Amygdala (tissue), 56 donors: Measurements from ENCODE around the gene ERICH4.
"Not testable (repeated sequence)": the region's sequence is repeated elsewhere in the genome, so short reads cannot be mapped to it uniquely, and the experiment has no call there.

Experiments
- DNase-seq, 56 donors: peaks; one replicate each; lab custom pipeline; 2025; lab: John Stamatoyannopoulos, UW

Gene ERICH4

DNA sequence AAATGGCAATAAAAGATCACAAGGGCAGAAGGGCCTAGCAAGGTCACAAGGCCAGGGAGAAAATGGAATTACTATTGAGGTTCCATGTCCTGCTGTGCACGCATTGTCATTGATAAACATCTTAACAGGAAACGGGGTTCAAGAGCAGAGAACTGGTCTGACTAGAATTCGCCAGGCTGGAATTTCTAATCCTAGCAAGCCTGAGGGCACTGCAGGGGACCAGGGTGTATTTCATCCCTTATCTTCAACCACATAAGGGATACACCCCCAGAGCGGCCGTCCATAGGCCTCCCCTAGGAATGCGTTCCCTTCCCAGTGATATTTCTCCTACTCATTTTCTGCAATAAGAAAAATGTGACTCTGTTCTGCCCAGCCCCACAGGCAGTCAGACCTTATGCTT is 19.5 kb downstream of the ERICH4 start:
- DNase-seq, result no peak

GRCh38 chr19:41463257-41464256 is 20.6 kb downstream of the ERICH4 start:
- peak in 2 of 56 donors; percentile 8 to 10 for DNase-seq

DNA sequence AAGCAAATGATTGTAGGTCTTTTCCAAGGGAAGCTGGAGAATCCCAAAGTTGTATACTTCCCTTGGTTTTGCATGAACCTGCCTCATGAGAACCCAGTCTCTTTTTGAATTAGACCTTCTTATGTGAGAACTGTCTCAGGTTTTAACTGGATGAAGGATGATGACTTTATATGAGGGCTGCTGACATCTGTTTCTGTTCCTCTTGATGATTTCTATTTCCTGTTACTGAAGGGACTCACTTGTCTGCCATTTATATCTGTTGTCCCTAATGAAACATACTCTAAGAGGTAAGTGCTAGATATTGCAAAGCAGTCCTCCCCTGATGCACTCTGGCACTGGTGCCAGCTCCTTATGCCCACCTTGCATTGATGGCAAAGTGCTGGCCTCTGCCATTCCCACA is 33.6 kb downstream of the ERICH4 start:
- DNase-seq, result no peak

DNA sequence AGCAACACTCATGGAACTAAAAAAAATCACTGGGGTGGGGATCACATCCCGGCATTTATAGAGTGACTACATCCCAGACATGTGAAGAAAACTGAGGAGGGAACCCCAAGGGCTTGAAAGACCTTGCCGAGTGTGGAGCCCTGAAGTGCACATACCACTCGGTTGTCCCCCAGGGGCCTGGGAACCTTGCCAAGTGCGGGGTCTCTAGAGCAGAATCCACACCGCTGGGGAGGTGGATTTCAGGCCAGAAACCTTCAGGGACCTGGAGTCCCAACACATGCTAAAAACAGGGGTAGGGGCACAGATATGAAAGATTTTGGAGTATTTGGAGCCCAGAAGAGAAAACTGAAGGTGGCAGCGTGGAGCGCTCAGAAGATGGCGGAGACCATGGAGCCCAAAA is 35.2 kb downstream of the ERICH4 start:
- DNase-seq, result no peak

- no peak for DNase-seq
These were observed 36.2 kb downstream of the ERICH4 start for GRCh38 chr19:41478875-41479756.

DNA sequence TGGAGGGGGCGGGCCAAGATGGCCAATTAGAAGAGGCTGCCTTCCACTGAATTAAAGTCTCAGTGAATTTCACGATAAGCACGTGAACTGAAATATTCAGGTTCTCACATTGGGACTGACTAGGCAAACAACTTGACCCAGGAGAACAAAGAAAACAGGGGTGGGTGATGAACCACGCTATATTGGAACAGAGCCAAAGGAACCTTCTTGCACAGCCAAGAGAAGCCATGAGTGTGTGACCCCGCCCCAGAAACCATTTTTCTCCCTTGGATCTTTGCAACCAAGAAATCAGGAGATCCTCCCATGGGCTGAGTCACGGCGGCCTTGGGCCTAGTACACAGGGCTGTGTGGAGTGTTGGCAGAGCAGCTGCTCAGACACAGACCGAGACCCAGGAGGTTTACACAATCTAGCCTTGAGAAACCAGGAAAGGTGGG is 36.8 kb downstream of the ERICH4 start:
- DNase-seq, result no peak

DNA sequence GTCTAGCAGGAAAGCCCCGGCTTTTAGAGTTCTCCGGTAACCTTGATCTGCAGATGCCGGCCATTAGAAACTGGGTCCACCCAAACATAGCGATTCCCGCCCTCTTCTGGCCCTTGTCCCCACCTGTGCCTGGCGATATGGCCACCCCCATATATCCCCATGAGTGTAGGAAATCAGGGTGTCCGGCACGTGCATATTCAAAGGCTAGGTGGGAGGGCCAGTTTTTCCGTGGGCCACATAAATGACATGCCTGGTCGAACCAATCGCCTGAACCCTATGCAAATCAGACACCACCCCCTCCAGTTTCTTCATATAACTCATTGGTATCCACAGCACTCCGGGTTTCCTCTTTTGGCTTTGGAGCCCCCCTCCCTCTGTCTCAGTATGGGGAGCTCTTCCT is 37.4 kb downstream of the ERICH4 start:
- no peak for DNase-seq

DNA sequence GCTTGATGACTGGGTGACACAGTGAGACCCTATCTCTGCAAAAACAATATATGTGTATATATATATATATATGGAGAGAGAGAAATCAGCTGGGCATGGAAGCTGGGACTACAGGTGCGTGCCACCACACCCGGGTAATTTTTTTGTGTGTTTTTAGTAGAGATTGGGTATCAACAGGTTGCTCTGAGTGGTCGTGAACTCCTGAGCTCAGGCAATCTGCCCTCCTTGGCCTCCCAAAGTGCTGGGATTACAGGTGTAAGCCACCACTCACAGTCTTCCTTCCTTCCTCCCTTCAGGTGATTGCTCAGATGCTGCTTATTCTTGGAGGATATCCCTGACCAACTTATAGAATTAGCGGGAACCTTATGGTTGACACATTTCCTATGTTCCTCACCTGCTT is 41.9 kb downstream of the ERICH4 start:
- no peak for DNase-seq

DNA sequence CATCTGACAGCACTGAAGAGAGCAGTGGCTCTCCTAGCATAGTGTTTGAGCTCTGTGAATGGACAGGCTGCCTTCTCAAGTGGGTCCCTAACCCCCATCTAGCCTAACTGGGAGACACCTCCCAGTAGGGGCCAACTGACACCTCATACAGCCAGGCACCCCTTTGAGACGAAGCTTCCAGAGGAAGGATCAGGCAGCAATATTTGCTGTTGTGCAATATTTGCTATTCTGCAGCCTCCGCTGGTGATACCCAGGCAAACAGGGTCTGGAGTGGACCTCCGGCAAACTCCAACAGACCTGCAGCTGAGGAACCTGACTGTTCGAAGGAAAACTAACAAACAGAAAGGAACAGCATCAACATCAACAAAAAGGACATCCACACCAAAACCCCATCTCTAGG is 44.0 kb downstream of the ERICH4 start:
- DNase-seq, result not testable (repeated sequence)

DNA sequence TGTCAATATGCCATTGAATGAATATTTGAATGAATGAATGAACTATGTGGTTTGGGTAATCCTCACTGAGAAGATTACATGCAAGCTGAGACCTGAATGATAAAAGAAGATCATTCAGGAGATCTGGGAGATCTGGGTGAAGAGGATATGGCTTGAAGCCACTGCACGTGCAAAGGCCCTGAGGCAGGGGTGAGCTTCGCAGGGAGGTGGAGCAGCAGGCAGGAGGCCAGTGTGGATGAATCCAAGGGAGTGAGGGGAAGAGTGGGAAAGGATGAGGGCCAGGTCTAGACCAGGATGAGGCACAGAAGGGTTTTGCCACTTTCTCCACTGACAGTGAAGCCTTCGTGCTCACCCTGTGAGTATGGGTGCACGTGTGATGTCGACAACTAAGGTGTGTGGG is 49.9 kb downstream of the ERICH4 start:
- DNase-seq, result no peak
